Parathyroid adenoma (tissue), 2 donors: ENCODE results near the gene GADL1.

Source experiments
- H2AFZ ChIP-seq: fragments of 300-600 bp; sonication (generic); one replicate; pipeline ENCODE4 v1.7.0; 2017; ENCODE audit warnings: antibody characterized with exemption, mild to moderate bottlenecking
- H3K27ac ChIP-seq: fragments of 300-600 bp; sonication (generic); one replicate; pipeline ENCODE4 v1.7.0; 2017
- H3K27me3 ChIP-seq: fragments of 300-600 bp; sonication (generic); one replicate; pipeline ENCODE4 v1.7.0; 2017; ENCODE audit warnings: low read length; ENCODE audit not compliant: control insufficient read depth, insufficient read depth
- H3K36me3 ChIP-seq: fragments of 300-600 bp; sonication (generic); one replicate; pipeline ENCODE4 v1.7.0; 2017; ENCODE audit warnings: low read length; ENCODE audit not compliant: control insufficient read depth, insufficient read depth
- H3K4me1 ChIP-seq: fragments of 300-600 bp; sonication (generic); one replicate; pipeline ENCODE4 v1.7.0; 2017; ENCODE audit warnings: control low read depth
- H3K4me2 ChIP-seq: fragments of 300-600 bp; sonication (generic); one replicate; pipeline ENCODE4 v1.7.0; 2017; ENCODE audit warnings: low read length
- H3K4me3 ChIP-seq: fragments of 300-600 bp; sonication (generic); one replicate; pipeline ENCODE4 v1.7.0; 2017; ENCODE audit warnings: low read depth, low read length
- H3K79me2 ChIP-seq: fragments of 300-600 bp; sonication (generic); one replicate; pipeline ENCODE4 v1.7.0; 2017; ENCODE audit warnings: control low read depth
- H3K9ac ChIP-seq: fragments of 300-600 bp; sonication (generic); one replicate; pipeline ENCODE4 v1.7.0; 2017; ENCODE audit warnings: mild to moderate bottlenecking
- H3K9me3 ChIP-seq: fragments of 300-600 bp; sonication (generic); one replicate; pipeline ENCODE4 v1.7.0; 2017; ENCODE audit warnings: low read length; ENCODE audit not compliant: control insufficient read depth
- TF ChIP-seq, protein P1 (sequence below): fragments of 300-600 bp; sonication (generic); IDR thresholded peaks from one replicate; pipeline ENCODE4 v1.7.0; 2017; ENCODE audit warnings: antibody characterized with exemption, mild to moderate bottlenecking
- donor health status: primary hyperparathyroidism.

The GADL1 gene

DNA sequence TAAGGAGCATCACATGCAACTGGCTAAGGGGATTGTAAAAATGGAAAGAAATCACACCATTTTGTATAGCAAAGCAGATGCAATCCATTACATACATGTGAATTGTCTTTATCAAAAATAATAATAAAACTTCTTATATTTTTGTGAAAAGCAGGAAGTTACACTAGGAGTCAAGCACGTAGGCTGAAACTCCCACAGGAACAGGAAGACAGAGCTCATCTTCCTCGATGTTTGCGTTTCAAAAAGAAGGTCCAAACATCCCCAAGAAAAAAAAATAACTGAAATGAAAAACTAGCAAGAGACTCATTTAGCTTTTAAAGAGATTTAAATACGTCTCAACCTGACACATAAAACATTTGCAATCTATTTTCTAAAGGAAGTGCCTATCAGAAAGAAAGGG is 181.5 kb downstream of the GADL1 start:
- H3K4me3 ChIP-seq = no peak overlapping the region
- TF ChIP-seq, protein P1, sequence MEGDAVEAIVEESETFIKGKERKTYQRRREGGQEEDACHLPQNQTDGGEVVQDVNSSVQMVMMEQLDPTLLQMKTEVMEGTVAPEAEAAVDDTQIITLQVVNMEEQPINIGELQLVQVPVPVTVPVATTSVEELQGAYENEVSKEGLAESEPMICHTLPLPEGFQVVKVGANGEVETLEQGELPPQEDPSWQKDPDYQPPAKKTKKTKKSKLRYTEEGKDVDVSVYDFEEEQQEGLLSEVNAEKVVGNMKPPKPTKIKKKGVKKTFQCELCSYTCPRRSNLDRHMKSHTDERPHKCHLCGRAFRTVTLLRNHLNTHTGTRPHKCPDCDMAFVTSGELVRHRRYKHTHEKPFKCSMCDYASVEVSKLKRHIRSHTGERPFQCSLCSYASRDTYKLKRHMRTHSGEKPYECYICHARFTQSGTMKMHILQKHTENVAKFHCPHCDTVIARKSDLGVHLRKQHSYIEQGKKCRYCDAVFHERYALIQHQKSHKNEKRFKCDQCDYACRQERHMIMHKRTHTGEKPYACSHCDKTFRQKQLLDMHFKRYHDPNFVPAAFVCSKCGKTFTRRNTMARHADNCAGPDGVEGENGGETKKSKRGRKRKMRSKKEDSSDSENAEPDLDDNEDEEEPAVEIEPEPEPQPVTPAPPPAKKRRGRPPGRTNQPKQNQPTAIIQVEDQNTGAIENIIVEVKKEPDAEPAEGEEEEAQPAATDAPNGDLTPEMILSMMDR = no peak
- H3K9ac ChIP-seq = no peak overlapping the region
- no peak overlapping the region for H2AFZ ChIP-seq
- no peaks in the 10 kb centered on the region for H3K36me3 ChIP-seq
- H3K4me1 ChIP-seq = no peaks in the 10 kb centered on the region
- H3K9me3 ChIP-seq = no peaks in the 10 kb centered on the region
- no peak overlapping the region for H3K27ac ChIP-seq
- H3K4me2 ChIP-seq = no peak overlapping the region
- H3K79me2 ChIP-seq = no peaks in the 10 kb centered on the region
- no peaks in the 10 kb centered on the region for H3K27me3 ChIP-seq

DNA sequence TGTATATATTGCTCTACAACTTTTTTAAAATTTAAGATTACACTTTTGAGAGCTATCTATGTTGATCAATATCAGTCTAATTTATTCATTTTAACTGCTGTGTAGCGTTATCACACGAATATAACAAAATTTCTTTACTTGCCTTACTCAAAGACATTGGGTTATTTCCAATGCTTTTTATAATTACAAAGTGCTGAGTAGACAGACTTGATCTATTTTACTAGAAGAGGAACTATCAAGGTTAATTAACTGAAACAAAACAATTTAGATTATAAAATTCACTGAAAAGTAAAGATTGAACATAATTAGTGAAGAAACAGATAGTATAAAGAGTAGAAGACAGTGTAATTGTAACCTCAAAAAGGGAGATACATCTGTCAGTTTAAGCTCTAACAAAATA is 182.6 kb downstream of the GADL1 start:
- Histone ChIP-seq H3K27ac (no peak overlapping the region), H3K79me2 (no peaks in the 10 kb centered on the region), H3K4me3 (no peak overlapping the region), H3K36me3 (no peaks in the 10 kb centered on the region), H3K27me3 (no peaks in the 10 kb centered on the region), H3K4me2 (no peak overlapping the region), H3K9ac (no peak overlapping the region), H3K4me1 (no peaks in the 10 kb centered on the region), H3K9me3 (no peaks in the 10 kb centered on the region), H2AFZ (no peak overlapping the region)
- TF ChIP-seq, protein P1 = no peak

DNA sequence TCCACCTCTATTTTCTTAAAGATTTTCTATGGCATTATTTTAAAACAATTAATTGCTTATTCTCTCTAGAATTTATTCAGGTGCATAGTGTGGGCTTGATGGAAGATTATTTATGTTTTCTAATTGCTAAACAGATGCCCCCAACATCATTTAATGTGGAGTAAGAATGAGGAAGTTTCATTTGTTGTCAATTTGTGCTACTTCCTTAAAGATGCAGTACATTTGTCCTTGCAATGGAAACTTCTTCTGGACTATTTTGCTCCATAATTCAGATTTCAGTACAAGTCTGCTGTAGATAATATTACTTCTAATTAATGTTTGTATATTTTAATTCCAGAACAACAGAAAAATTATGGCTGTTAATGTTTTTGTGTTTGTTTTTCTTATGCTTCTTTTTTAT is 183.3 kb downstream of the GADL1 start:
- no peak overlapping the region for H3K4me2 ChIP-seq
- H3K36me3 ChIP-seq = no peaks in the 10 kb centered on the region
- H3K9me3 ChIP-seq = no peaks in the 10 kb centered on the region
- H3K4me3 ChIP-seq = no peak overlapping the region
- H3K27ac ChIP-seq = no peak overlapping the region
- no peak overlapping the region for H3K9ac ChIP-seq
- H3K79me2 ChIP-seq = no peaks in the 10 kb centered on the region
- no peaks in the 10 kb centered on the region for H3K4me1 ChIP-seq
- no peak overlapping the region for H2AFZ ChIP-seq
- TF ChIP-seq, protein P1 = no peak
- no peaks in the 10 kb centered on the region for H3K27me3 ChIP-seq

DNA sequence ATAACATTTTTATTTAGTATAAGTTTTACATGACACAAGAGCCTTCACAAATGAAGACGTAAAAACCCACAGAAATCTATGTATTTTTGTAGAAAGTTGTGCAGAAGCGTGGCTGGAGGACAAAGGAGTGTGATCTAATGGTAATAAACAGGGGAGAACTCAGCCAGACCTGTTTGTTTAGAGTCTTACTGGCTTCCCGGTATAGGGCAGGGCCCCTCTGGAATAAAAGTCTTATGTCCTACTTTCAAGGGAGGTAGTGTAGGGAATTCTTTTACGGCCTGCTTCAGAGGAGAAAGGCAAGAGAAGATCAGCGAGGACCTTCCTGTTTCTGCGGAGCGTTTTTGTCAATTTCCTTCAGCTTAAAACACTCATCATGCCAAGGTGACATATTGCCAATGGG is 184.4 kb downstream of the GADL1 start:
- Histone ChIP-seq H3K4me2 (no peak overlapping the region), H3K4me3 (no peak overlapping the region), H3K27ac (no peak overlapping the region), H3K36me3 (no peaks in the 10 kb centered on the region), H2AFZ (no peak overlapping the region), H3K79me2 (no peaks in the 10 kb centered on the region), H3K4me1 (no peaks in the 10 kb centered on the region), H3K9me3 (no peaks in the 10 kb centered on the region), H3K9ac (no peak overlapping the region), H3K27me3 (no peaks in the 10 kb centered on the region)
- TF ChIP-seq, protein P1 = no peak

DNA sequence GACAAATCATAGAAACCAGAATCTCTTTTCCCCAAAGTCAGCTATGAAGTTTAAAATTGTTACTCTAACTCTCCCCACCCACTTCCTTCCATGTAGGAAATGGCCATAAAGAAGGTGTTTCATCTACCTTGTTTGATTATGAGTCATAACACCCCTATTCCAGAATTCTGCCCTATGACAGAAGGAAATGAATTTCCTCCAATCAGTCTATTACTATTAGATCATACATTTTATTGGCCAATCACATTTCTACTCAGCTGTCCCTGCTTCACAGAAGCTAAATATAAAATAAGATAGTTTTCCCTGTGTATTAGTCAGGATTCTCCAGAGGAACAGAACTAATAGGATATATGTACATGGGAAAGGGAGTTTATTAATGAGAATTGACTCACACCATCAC is 186.0 kb downstream of the GADL1 start:
- Histone ChIP-seq H3K9ac (no peak overlapping the region), H3K4me2 (no peak overlapping the region), H3K27me3 (no peaks in the 10 kb centered on the region), H3K9me3 (no peaks in the 10 kb centered on the region), H3K36me3 (no peaks in the 10 kb centered on the region), H3K27ac (no peak overlapping the region), H3K79me2 (no peaks in the 10 kb centered on the region), H3K4me3 (no peak overlapping the region), H3K4me1 (no peaks in the 10 kb centered on the region), H2AFZ (no peak overlapping the region)
- TF ChIP-seq, protein P1 = no peak
